GM18499 (cell line): ENCODE data around the gene STXBP6.
"Not testable (repeated sequence)": the region's sequence is repeated elsewhere in the genome, so short reads cannot be mapped to it uniquely, and the experiment has no call there.

Source experiments
- ATAC-seq: cut with Tn5 transposase; IDR thresholded peaks from one replicate; pipeline ENCODE4 v1.9.1; 2021; ENCODE audit warnings: moderate number of reproducible peaks; ENCODE audit not compliant: insufficient read depth, unreplicated experiment

STXBP6 gene

DNA sequence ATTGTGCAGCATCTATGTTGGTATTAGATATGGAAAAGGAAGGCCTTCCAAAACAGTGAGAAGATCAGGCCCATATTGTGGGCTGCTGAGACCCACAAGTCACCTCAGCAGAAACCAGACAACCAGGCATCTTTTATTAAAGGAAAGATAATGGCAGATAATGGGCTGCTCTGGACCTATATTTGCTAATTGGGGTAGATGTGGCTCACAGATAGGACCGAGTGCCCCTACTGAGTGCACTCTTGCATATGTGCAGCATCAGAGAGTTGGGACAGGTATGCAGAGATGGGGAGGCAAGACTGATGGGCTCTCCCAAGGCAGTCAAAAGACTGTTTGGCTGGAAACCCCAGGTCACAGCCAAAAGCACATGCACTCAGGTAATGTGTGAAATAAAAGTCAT is 266.2 kb downstream of the STXBP6 start:
- no peak for ATAC-seq

DNA sequence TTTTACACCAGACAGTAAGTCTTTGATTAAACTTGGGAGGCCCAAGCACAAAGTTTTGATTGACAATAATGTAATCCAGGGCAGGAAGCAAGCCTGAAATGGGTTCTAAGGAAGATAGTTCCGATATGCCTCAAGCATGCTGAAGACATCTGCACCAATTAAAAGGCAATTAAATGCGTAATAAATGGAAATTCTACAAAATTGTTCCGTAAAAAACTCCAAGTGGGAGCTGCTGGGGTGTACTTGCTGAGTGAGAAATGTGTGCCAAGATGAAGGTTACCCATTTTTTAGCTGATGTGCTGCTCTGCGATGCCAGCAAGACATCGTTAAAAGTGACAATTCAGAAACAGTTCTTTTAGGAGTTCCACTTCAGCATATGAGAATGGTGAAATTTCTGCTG is 269.7 kb downstream of the STXBP6 start:
- no peak for ATAC-seq

DNA sequence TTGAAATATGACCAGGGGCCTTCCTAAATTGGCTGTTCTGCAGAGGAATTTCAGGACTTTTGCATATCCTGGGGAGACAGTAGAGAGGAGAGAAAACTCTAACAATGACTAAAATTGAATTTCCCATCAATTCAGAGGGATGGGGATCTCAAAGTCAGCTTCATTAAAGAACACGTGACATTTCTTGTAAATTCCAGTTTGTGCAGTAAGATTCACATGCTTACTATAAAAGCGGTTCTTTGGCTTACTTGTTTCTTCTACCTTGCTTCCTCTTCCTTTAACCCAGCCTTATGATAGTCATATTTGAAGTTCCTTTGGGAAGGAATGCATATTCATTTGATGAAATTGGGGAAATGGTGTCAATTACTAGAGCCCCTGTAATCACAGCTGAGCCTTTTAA is 272.3 kb downstream of the STXBP6 start:
- no peak for ATAC-seq

DNA sequence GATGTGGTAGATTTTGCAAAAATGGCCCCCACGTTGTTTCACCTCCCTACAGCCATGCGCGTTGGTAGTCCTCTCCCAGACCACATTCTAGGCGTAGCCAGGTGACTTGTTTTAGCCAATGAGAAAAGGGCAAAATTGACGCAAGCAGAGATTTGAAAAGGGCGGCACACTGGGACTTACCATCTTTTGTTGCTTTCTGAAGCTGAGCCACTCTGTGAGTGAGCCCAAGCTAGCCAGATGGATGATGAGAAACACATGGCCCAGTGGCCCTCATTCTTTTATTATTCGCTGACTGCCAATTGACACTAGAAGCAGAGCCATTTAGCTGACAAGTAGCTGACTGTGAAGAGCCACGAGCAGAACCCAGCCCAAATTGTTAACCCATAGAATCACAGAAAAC is 274.0 kb downstream of the STXBP6 start:
- ATAC-seq, result no peak

DNA sequence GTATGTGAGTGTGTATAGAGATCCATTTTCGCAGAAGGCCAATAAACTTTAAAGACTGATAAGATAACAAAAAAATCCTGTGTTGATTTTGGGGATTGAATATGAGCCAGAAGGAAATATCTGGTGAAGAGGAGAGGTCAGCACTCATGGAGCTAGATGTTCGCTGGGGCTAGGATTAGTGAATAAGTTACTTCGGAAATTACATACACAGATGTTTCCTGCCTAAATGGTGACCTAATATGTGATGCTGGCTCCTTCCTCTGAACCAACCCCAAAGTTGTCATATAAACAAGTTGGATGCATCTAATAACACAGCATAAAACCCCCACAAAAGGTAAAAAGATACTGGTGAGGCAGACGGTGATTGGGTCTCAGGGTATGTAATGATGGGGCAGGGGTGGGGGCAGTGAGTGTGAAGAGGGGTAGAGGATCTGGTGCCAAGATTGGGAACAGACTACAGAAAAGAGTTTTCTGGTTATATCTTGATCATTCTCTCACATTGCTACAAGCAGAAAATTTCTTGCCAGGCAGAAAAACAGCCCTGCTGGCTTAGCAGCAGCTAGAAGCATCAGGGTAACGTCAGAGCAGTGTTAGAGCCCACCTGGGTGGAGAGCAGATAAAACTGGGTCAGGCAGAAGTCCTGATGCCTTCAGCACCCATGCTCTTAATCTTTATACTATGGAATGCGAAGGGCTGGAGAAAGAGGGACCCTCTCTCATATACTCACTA is 275.6 kb downstream of the STXBP6 start:
- no peak for ATAC-seq

DNA sequence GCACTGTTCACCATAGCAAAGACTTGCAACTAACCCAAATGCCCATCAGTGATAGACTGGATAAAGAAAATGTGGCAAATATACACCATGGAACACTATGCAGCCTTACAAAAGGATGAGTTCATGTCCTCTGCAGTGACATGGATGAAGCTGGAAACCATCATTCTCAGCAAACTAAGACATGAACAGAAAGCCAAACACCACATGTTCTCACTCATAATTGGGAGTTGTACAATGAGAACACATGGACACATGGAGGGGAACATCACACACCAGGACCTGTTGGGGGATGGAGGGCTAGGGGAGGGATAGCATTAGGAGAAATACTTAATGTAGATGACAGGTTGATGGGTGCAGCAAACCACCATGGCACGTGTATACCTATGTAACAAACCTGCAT is 276.4 kb downstream of the STXBP6 start:
- not testable (repeated sequence) for ATAC-seq

DNA sequence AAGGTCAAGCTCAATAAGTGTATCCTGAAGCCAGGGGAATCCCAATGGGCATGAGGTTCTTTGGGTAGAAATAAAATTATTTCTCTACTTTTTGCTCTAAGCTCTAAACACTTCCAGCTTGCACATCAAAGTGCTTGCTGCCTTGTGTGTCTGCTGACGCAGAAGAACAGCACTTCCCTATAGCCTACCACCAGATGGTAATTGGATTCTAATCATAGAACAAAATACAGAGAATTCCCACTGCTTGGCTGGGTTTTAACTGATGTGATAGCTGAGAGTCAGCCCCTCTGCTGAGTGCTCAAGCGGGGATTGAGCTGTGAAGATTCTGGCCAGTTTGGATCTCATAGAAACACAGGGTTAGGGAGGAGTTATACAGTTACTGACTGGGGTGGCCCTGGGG is 283.5 kb downstream of the STXBP6 start:
- no peak for ATAC-seq

DNA sequence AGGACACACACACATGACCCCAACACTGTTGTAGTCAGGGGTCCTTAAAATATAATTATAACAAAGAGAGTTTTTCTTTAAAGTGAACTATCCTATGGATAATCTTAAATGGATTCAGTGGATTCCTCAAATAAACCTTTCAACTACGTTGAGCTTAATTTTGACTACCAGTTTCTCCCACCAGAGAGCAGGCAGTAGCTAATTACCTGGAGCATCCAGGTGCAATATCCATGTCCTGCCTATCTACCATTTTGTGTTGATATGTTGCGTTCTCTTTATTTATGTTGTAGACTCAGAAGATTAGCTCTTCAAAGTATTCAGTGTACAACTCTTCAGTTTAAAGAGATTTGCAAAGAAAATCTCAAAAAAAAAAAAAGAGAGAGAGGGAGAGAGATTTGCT is 288.8 kb downstream of the STXBP6 start:
- no peak for ATAC-seq
